Body of pancreas (tissue), 4 donors: ENCODE data around the gene LPAR3. TPM values are rescaled to one million over a fixed set of nuclear protein-coding genes. Genes with fewer than 3 reads are reported as not detected.
"Not testable (repeated sequence)": the region's sequence is repeated elsewhere in the genome, so short reads cannot be mapped to it uniquely, and the experiment has no call there.

Experiments
- ATAC-seq: fragments of 150-250 bp; one replicate; pipeline ENCODE4 v1.9.1; 2016
- DNase-seq, 4 donors: peaks; one replicate each; pipeline ENCODE4 v3.0.0-alpha.2; 2019
- H3K27ac ChIP-seq, 4 donors: fragments of 200-600 bp; sonication (generic); 1 replicate in 3 of 4; 2 replicates in 1 of 4; pipeline versions ENCODE4 v1.5.1 to v1.6.1; 2016 to 2019; ENCODE audit warnings: mild to moderate bottlenecking in 1 of 4, mixed read lengths in 1 of 4, moderate library complexity in 1 of 4
- H3K27me3 ChIP-seq, 2 donors: fragments of 200-600 bp; sonication (generic); one replicate each; pipeline ENCODE4 v1.6.0; 2016; ENCODE audit warnings: mild to moderate bottlenecking in 1 of 2
- H3K36me3 ChIP-seq, 2 donors: fragments of 200-600 bp; sonication (generic); replicated peaks in 1 of 2; 2 replicates each; pipeline ENCODE4 v1.5.1; 2016; ENCODE audit warnings: low read depth in 2 of 2; ENCODE audit not compliant: insufficient read depth in 1 of 2
- H3K4me1 ChIP-seq: fragments of 200-600 bp; sonication (generic); one replicate; pipeline ENCODE4 v1.6.0; 2016
- H3K4me3 ChIP-seq, 2 donors: fragments of 200-600 bp; sonication (generic); 1 replicate in 1 of 2; 2 replicates in 1 of 2; pipeline ENCODE4 v1.5.1; 2016 to 2019
- H3K9me3 ChIP-seq, 3 donors: fragments of 200-600 bp; sonication (generic); 1 replicate in 2 of 3; 2 replicates in 1 of 3; pipeline ENCODE4 v1.5.1; 2016
- CTCF ChIP-seq, 7 experiments: fragments of 450-650 bp in 4 of 7; fragments of 200-600 bp in 3 of 7; sonication (generic) in 3 of 7; IDR thresholded peaks; one replicate each; pipeline ENCODE4 v1.5.1; 2016 to 2019; ENCODE audit warnings: antibody characterized with exemption in 7 of 7
- POLR2A ChIP-seq, 3 donors: fragments of 450-650 bp; IDR thresholded peaks; one replicate each; pipeline ENCODE4 v1.6.1; 2016; ENCODE audit warnings: antibody characterized with exemption in 3 of 3, mild to moderate bottlenecking in 2 of 3
- WGBS, 2 donors: methylation state at CpG; one replicate each; pipeline ENCODE4 v1.1.5; 2017; 5-methylcytosine and 5-hydroxymethylcytosine counted together
- intact Hi-C: fragments of 100-400 bp; cut with DNase I; formaldehyde crosslinking; loops from one replicate; pipeline ENCODE4 v1.15.1; 2023
- total RNA-seq, 2 donors: library from RNA; depleted of rRNA; stranded (reverse); fragments of >200 nt; gene quantifications; one replicate each; pipeline ENCODE4 v1.1.0, GENCODE V29; 2016

The LPAR3 gene
- total RNA-seq, 2 donors from 2014 or later = 17.1 to 19.7 TPM

DNA sequence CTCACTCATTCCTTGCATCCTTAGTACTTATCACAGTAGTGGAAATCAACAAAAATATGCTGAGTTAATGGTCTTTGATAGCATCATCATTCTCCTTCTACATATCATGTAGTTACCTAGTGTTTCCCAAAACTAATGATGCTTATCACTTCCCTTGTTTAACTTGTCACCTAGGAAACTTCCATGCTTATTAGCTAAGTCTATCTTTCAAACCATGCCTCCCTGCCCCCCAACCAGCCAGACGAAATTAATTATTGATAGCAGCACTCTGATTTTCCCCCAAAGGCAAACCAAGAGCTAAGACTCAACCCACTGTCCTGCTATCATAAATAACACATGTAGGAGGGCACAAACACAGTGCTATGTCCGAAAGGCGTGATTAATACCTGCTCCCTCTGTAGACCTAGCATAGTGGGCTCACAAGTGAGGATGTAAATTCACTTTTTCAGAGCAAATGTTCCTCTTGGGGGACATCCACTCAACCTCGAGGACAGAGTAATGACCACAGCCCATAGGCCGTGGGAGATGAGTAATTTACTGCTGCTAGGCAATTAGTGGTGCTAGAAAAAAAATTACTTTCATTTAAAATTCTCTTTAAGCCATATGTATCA, 25.8 kb upstream of the LPAR3 start:
- intact Hi-C loops = no loop called here
- H3K36me3 ChIP-seq = no peaks in the 10 kb centered on the region
- no peak overlapping the region for H3K27ac ChIP-seq
- 65 to 75% methylated on average over 5 of the region's 5 CpGs for WGBS, 2 donors
- no peak for ATAC-seq
- TF ChIP-seq CTCF (IDR thresholded peaks at IDR 0.05) = no peak
- no peak for TF ChIP-seq POLR2A (IDR thresholded peaks at IDR 0.05)
- H3K4me3 ChIP-seq = no peak overlapping the region
- no peaks in the 10 kb centered on the region for H3K9me3 ChIP-seq
- H3K27me3 ChIP-seq = no peaks in the 10 kb centered on the region
- H3K4me1 ChIP-seq = peaks cover 8% of the 10 kb centered on the region
- no peak for DNase-seq

GRCh38 chr1:84916897-84917296, 23.9 kb upstream of the LPAR3 start:
- H3K36me3 ChIP-seq = no peaks in the 10 kb centered on the region
- no peak for TF ChIP-seq POLR2A (IDR thresholded peaks at IDR 0.05)
- no peak overlapping the region for H3K27ac ChIP-seq
- intact Hi-C loops = no loop called here
- H3K4me1 ChIP-seq = peaks cover 25% of the 10 kb centered on the region
- WGBS, 2 donors = 80 to 81% methylated on average over 4 of the region's 4 CpGs
- H3K27me3 ChIP-seq = no peaks in the 10 kb centered on the region
- ATAC-seq (no peak), DNase-seq (no peak)
- no peak overlapping the region for H3K4me3 ChIP-seq
- H3K9me3 ChIP-seq = no peaks in the 10 kb centered on the region

DNA sequence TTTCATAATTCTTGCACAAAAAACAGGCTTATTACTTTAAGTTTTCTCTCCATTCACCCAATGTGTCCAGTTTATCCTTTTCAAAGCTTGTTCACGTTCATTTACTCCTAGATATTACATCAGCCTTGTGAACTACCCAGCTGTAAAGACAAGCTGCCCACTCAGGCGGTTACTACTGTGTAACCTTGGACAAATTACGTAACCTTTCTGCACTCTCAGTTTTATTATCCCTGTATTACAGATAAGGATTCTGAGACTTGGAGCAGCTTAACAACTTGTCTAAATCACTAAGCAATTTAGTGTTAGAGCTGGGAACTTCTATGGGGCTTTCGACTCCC, 20.5 kb upstream of the LPAR3 start:
- H3K27me3 ChIP-seq = no peaks in the 10 kb centered on the region
- no peak overlapping the region for H3K4me3 ChIP-seq
- peak in 2 of 3 donors; percentile 16 to 23 for TF ChIP-seq POLR2A (IDR thresholded peaks at IDR 0.05)
- no peak for TF ChIP-seq CTCF (IDR thresholded peaks at IDR 0.05)

DNA sequence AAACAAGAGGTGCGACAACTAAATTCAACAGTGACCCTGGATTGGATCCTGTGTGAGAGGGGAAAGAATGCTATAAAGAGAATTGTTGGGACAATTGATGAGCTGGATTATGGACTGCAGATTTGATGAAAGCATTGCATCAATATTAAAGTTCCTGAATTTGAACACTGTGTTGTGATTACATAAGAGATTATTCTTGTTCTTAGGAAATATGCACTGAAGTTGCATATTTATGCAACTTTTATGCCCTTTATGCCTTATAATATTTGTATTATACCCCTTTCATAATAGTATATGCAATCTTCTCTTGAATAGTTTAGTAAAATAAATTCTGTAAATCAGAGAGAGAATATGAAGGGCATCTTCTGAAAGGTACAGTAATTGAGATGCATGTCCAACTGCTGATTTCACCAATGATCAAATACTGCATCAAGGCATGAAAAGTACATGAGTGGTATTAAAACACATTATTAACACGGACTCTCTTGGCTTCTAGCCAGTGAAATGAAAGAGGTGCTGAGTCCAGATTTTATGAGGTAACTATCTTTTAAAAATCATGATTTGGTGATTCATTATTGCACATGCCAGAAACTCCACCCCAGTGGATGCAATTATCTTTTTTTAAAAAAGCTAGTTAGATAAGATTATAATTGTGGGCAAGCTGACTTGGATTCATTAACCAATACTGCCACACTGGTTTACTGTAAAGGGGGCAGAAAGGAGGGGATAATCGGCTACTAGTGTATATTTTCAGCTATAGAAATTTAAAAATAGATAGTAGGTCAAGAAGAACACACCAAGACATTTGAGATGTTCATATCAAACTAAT, 19.9 kb upstream of the LPAR3 start:
- Histone ChIP-seq H3K27me3 (no peaks in the 10 kb centered on the region), H3K36me3 (no peaks in the 10 kb centered on the region), H3K4me1 (peaks cover 25% of the 10 kb centered on the region), H3K4me3 (no peak overlapping the region), H3K27ac (peak overlapping the region; percentile 71 to 88 (median 80)), H3K9me3 (no peaks in the 10 kb centered on the region)
- WGBS, 2 donors = 41 to 44% methylated on average over 3 of the region's 3 CpGs
- intact Hi-C loops = no loop called here
- TF ChIP-seq POLR2A (IDR thresholded peaks at IDR 0.05) = no peak
- no peak for TF ChIP-seq CTCF (IDR thresholded peaks at IDR 0.05)
- DNase-seq (no peak), ATAC-seq (no peak)

More for the DNA sequence above, 20.5 kb upstream of the LPAR3 start:
- ATAC-seq (peak; percentile 100), DNase-seq (peak; percentile 66 to 89 (median 79))
- H3K4me1 ChIP-seq = peaks cover 25% of the 10 kb centered on the region
- peak overlapping the region; percentile 71 to 88 (median 80) for H3K27ac ChIP-seq
- WGBS, 2 donors = 5 to 12% methylated on average over 4 of the region's 4 CpGs
- H3K9me3 ChIP-seq = no peaks in the 10 kb centered on the region
- no peaks in the 10 kb centered on the region for H3K36me3 ChIP-seq
- intact Hi-C loops = no loop called here

DNA sequence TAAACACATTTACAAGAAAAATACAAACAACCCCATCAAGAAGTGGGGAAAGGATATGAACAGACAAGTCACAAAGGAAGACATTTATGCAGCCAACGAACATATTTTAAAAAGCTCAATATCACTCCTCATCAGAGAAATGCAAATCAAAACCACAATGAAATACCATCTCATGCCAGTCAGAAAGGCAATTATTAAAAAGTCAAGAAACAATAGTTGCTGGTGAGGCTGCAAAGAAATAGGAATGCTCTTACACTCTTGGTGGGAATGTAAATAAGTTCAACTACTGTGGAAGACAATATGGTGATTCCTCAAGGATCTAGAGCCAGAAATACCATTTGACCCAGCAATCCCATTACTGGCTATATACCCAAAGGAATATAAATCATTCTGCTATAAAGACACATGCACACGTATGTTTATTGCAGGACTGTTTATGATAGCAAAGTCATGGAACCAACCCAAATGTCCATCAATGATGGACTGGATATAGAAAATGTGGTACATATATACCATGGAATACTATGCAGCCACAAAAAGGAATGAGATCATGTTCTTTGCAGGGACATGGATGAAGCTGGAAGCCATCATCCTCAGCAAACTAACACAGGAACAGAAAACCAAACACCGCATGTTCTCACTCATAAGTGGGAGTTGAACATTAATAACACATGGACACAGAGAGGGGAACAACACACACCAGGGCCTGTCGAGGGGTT, 15.9 kb upstream of the LPAR3 start:
- intact Hi-C loops, H3K27ac ChIP-seq, DNase-seq, H3K27me3 ChIP-seq, ATAC-seq, H3K36me3 ChIP-seq, H3K9me3 ChIP-seq, H3K4me3 ChIP-seq: not testable (repeated sequence)
- H3K4me1 ChIP-seq = peaks cover 17% of the 10 kb centered on the region
- WGBS, 2 donors = 84 to 90% methylated on average over 4 of the region's 4 CpGs
